ENCODE data around the gene CCDC188. TPM values are rescaled to one million over a fixed set of nuclear protein-coding genes. Genes with fewer than 3 reads are reported as not detected.

The CCDC188 gene
- total and polyA plus RNA-seq, 4 donors = not detected

DNA sequence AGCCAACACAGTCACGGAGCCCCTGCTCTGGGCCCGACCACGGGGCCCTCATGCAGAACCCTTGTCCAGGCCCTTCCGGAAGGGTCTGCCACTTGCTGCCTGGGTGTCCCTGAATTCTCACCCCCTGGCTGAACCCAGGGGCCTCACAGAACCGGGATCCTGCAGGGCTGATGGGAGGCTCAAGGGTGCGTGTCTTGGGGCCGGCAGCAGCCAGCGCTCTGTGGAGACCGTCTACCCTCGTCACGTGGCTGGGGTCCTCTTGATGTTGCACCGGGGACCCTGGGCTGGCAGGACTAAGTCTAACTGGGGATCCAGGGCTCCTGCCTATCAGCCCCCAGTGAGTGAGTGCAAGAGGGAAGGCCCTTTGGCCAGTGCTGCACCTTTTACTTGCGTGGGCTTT is 19.3 kb upstream of the CCDC188 start:
- H3K27ac ChIP-seq (ENCODE audit: low read depth in 1 of 2, low read length in 2 of 2) = no peak overlapping the region
- H3K27me3 ChIP-seq (ENCODE audit: control insufficient read depth in 4 of 4, insufficient read depth in 4 of 4, low read length in 3 of 4) = no peaks in the 10 kb centered on the region
- H3K9ac ChIP-seq (ENCODE audit: low read depth in 1 of 2, low read length in 2 of 2) = no peak overlapping the region
- DNase-seq (ENCODE audit: low spot score) = no peak
- 88% methylated on average over 13 of the region's 13 CpGs for WGBS
- TF ChIP-seq TAF1 (conservative IDR thresholded peaks at IDR 0.05) (no peak), SP1 (IDR thresholded peaks at IDR 0.05) (no peak), YY1 (IDR thresholded peaks at IDR 0.05) (no peak), EGR1 (IDR thresholded peaks at IDR 0.05; ENCODE audit: low read depth in 2 of 2) (no peak), RAD21 (IDR thresholded peaks at IDR 0.05) (no peak), JUND (IDR thresholded peaks at IDR 0.05) (no peak), RXRA (IDR thresholded peaks at IDR 0.05) (no peak), GABPA (IDR thresholded peaks at IDR 0.05 in 1 of 2, conservative IDR thresholded peaks at IDR 0.05 in 1 of 2) (no peak), HNF4A (conservative IDR thresholded peaks at IDR 0.05) (no peak), FOXA2 (IDR thresholded peaks at IDR 0.05) (no peak), FOXA1 (IDR thresholded peaks at IDR 0.05) (no peak)
- TF ChIP-seq, protein P1, sequence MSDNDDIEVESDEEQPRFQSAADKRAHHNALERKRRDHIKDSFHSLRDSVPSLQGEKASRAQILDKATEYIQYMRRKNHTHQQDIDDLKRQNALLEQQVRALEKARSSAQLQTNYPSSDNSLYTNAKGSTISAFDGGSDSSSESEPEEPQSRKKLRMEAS (IDR thresholded peaks at IDR 0.05) = no peak
- TF ChIP-seq, protein P2, sequence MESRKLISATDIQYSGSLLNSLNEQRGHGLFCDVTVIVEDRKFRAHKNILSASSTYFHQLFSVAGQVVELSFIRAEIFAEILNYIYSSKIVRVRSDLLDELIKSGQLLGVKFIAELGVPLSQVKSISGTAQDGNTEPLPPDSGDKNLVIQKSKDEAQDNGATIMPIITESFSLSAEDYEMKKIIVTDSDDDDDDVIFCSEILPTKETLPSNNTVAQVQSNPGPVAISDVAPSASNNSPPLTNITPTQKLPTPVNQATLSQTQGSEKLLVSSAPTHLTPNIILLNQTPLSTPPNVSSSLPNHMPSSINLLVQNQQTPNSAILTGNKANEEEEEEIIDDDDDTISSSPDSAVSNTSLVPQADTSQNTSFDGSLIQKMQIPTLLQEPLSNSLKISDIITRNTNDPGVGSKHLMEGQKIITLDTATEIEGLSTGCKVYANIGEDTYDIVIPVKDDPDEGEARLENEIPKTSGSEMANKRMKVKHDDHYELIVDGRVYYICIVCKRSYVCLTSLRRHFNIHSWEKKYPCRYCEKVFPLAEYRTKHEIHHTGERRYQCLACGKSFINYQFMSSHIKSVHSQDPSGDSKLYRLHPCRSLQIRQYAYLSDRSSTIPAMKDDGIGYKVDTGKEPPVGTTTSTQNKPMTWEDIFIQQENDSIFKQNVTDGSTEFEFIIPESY (IDR thresholded peaks at IDR 0.05) = no peak
- TF ChIP-seq, protein P3, sequence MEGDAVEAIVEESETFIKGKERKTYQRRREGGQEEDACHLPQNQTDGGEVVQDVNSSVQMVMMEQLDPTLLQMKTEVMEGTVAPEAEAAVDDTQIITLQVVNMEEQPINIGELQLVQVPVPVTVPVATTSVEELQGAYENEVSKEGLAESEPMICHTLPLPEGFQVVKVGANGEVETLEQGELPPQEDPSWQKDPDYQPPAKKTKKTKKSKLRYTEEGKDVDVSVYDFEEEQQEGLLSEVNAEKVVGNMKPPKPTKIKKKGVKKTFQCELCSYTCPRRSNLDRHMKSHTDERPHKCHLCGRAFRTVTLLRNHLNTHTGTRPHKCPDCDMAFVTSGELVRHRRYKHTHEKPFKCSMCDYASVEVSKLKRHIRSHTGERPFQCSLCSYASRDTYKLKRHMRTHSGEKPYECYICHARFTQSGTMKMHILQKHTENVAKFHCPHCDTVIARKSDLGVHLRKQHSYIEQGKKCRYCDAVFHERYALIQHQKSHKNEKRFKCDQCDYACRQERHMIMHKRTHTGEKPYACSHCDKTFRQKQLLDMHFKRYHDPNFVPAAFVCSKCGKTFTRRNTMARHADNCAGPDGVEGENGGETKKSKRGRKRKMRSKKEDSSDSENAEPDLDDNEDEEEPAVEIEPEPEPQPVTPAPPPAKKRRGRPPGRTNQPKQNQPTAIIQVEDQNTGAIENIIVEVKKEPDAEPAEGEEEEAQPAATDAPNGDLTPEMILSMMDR (IDR thresholded peaks at IDR 0.05; ENCODE audit: low read depth, low read length, missing input control) = no peak
- TF ChIP-seq, protein P4, sequence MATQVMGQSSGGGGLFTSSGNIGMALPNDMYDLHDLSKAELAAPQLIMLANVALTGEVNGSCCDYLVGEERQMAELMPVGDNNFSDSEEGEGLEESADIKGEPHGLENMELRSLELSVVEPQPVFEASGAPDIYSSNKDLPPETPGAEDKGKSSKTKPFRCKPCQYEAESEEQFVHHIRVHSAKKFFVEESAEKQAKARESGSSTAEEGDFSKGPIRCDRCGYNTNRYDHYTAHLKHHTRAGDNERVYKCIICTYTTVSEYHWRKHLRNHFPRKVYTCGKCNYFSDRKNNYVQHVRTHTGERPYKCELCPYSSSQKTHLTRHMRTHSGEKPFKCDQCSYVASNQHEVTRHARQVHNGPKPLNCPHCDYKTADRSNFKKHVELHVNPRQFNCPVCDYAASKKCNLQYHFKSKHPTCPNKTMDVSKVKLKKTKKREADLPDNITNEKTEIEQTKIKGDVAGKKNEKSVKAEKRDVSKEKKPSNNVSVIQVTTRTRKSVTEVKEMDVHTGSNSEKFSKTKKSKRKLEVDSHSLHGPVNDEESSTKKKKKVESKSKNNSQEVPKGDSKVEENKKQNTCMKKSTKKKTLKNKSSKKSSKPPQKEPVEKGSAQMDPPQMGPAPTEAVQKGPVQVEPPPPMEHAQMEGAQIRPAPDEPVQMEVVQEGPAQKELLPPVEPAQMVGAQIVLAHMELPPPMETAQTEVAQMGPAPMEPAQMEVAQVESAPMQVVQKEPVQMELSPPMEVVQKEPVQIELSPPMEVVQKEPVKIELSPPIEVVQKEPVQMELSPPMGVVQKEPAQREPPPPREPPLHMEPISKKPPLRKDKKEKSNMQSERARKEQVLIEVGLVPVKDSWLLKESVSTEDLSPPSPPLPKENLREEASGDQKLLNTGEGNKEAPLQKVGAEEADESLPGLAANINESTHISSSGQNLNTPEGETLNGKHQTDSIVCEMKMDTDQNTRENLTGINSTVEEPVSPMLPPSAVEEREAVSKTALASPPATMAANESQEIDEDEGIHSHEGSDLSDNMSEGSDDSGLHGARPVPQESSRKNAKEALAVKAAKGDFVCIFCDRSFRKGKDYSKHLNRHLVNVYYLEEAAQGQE (IDR thresholded peaks at IDR 0.05) = no peak
- TF ChIP-seq, protein P5, sequence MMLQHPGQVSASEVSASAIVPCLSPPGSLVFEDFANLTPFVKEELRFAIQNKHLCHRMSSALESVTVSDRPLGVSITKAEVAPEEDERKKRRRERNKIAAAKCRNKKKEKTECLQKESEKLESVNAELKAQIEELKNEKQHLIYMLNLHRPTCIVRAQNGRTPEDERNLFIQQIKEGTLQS (IDR thresholded peaks at IDR 0.05) = no peak
- H3K9me3 ChIP-seq (ENCODE audit: control insufficient read depth in 4 of 4, low read length in 3 of 4) = no peaks in the 10 kb centered on the region
- no peaks in the 10 kb centered on the region for H3K36me3 ChIP-seq (ENCODE audit: control insufficient read depth in 4 of 4, insufficient read depth in 3 of 4, low read depth in 1 of 4, low read length in 3 of 4)
- peaks cover 7 to 36% (median 26%) of the 10 kb centered on the region in 4 donors for H3K4me1 ChIP-seq (ENCODE audit: control insufficient read depth in 4 of 4, insufficient read depth in 4 of 4, low read length in 3 of 4)
- H3K4me3 ChIP-seq (ENCODE audit: low read depth in 1 of 3, low read length in 3 of 3) = no peak overlapping the region

All from liver (tissue), 9 donors.